Measurements from ENCODE around the gene ARSD. TPM values are rescaled to one million over a fixed set of nuclear protein-coding genes. Genes with fewer than 3 reads are reported as not detected.
"Not testable (repeated sequence)": the region's sequence is repeated elsewhere in the genome, so short reads cannot be mapped to it uniquely, and the experiment has no call there.

The ARSD gene
- total RNA-seq, 1 donor from 2014 or later = 35.3 TPM

DNA sequence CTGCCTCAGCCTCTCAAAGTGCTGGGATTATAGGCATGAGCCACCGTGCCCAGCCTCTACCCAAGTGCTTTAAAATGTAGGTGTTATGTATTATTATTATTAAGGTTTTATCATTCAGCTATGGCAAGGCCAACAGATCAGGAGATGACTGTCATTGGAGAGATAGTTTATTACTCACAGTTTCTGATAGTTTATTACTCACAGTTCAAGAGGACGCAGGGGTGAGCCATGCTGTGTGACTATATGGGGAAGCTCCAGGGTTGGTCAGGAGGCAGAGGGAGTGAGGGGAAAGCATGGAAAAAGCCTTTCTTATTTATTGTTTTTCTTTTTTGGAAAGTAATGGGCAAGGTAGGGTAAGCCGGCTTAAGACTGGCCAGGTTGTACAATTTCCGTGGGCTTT lies 25.4 kb upstream of the ARSD start:
- Mint-ChIP-seq H3K36me3 (ENCODE audit: low read depth) (peaks cover 8% of the 10 kb centered on the region), H3K27me3 (ENCODE audit: low read depth) (no peaks in the 10 kb centered on the region), H3K9me3 (ENCODE audit: low read depth) (peaks cover 3% of the 10 kb centered on the region), H3K4me1 (ENCODE audit: low read depth) (no peaks in the 10 kb centered on the region), H3K27ac (ENCODE audit: unreplicated experiment) (no peak overlapping the region), H3K4me3 (ENCODE audit: unreplicated experiment) (no peak overlapping the region)
- no peak for DNase-seq (ENCODE audit: low spot score)
- TF ChIP-seq, protein P1, sequence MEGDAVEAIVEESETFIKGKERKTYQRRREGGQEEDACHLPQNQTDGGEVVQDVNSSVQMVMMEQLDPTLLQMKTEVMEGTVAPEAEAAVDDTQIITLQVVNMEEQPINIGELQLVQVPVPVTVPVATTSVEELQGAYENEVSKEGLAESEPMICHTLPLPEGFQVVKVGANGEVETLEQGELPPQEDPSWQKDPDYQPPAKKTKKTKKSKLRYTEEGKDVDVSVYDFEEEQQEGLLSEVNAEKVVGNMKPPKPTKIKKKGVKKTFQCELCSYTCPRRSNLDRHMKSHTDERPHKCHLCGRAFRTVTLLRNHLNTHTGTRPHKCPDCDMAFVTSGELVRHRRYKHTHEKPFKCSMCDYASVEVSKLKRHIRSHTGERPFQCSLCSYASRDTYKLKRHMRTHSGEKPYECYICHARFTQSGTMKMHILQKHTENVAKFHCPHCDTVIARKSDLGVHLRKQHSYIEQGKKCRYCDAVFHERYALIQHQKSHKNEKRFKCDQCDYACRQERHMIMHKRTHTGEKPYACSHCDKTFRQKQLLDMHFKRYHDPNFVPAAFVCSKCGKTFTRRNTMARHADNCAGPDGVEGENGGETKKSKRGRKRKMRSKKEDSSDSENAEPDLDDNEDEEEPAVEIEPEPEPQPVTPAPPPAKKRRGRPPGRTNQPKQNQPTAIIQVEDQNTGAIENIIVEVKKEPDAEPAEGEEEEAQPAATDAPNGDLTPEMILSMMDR (IDR thresholded peaks at IDR 0.05) = no peak

DNA sequence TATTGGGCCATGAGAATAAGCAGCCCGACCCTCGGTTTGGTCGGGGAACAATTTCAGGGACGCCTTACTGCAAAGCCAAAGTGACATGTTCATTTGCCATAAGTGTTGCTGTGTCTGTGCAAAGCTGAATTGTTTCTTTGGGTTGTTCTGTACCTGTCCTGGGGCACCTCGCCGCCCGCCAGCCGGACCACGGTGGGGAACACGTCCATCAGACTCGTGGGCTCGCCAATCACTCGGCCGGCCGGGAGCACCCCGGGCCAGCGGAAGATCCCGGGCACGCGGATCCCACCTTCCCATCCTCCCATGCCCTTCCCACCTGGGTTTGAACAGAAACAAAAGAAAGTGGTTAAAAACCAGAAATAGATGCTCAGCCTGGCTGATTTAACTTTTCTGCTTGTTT lies 8.8 kb upstream of the ARSD start:
- H3K4me1 Mint-ChIP-seq (ENCODE audit: low read depth); H3K9me3 Mint-ChIP-seq (ENCODE audit: low read depth); DNase-seq (ENCODE audit: low spot score); H3K27me3 Mint-ChIP-seq (ENCODE audit: low read depth); H3K4me3 Mint-ChIP-seq (ENCODE audit: unreplicated experiment); H3K36me3 Mint-ChIP-seq (ENCODE audit: low read depth); H3K27ac Mint-ChIP-seq (ENCODE audit: unreplicated experiment): not testable (repeated sequence)

DNA sequence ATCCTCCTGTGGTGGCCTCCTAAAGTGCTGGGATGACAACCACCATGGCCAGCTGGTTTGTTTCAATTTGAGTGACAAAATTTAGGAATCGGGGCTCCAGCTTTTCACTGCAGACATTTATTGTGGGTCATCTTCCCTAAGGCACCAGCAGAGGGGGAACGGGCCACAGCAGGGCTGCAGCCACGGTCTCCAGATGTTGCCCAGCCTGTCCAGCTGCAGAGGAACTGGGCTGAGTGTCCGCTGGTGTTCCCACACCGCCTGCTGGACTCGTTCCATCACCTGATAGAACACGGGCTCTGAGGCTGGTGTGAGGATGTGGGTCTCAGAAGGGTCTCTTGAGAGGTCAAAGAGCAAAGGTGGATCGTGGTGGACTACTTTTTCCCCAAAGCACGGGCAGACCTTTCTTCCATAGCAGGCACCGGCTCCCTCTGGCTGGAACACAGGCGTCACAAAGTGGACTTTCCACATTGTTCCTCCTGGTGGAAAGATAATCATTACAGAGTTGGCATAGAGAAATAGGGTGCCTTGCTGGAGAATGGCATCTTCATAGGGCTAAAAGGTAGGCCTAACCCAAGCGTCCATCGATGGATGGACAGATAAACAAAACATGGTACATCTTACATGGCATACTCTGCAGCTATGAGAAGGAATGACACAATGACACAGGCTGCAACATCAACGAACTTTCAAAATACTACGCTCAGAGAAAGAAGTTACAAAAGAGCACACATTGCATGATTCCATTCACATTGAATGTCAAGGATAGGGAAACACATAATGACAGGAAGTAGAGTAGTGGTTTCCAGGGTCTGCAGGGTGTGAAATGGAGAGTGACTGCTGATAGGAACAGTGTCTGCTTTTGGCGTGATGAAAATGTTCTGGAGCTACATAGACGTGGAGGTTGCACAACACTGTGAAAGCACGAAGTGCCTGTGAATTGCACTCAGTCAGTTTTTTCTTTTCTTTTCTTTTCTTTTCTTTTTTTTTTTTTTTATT lies 5.9 kb upstream of the ARSD start:
- TF ChIP-seq, protein P1 (IDR thresholded peaks at IDR 0.05) = no peak
- H3K27ac Mint-ChIP-seq (ENCODE audit: unreplicated experiment) = no peak overlapping the region
- no peak for DNase-seq (ENCODE audit: low spot score)
- peaks cover 12% of the 10 kb centered on the region for H3K9me3 Mint-ChIP-seq (ENCODE audit: low read depth)
- H3K4me1 Mint-ChIP-seq (ENCODE audit: low read depth) = peaks cover 5% of the 10 kb centered on the region
- no peak overlapping the region for H3K4me3 Mint-ChIP-seq (ENCODE audit: unreplicated experiment)
- peaks cover 2% of the 10 kb centered on the region for H3K36me3 Mint-ChIP-seq (ENCODE audit: low read depth)
- no peaks in the 10 kb centered on the region for H3K27me3 Mint-ChIP-seq (ENCODE audit: low read depth)

DNA sequence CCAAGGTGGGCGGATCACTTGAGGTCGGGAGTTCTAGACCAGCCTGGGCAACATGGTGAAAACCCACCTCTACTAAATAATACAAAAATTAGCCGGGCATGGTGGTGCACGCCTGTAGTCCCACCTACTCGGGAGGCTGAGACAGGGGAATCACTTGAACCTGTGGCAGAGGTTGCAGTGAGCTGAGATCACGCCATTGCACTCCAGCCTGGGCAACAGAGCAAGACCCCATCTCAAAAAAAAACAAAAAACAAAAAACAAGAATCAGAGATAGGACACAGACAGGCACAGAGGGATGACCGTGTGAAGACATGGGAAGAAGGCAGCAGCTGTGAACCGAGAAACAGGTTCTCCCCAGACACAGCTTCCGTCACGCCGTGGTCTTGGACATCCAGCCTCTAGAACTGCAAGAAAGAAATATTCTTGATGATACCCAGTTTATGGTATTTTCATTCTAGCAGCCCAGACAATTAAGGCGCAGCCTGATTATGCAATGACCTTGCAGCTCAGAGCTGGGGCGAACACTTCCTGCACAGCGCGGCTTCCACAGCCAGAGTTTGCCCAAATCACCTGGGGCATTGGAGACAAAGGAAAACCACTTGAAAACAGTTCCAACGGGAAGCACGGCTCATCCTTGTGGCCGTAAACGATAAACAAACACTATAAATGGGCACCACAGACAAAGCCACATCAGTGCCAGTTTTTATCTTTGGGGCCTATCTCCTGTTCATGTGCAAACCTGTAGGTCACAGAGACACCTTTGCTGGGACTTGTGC lies 4.2 kb upstream of the ARSD start:
- Mint-ChIP-seq H3K27ac (ENCODE audit: unreplicated experiment) (no peak overlapping the region), H3K27me3 (ENCODE audit: low read depth) (no peaks in the 10 kb centered on the region), H3K9me3 (ENCODE audit: low read depth) (peaks cover 12% of the 10 kb centered on the region), H3K36me3 (ENCODE audit: low read depth) (peaks cover 2% of the 10 kb centered on the region), H3K4me1 (ENCODE audit: low read depth) (peaks cover 9% of the 10 kb centered on the region), H3K4me3 (ENCODE audit: unreplicated experiment) (no peak overlapping the region)
- DNase-seq (ENCODE audit: low spot score) = no peak
- TF ChIP-seq, protein P1 (IDR thresholded peaks at IDR 0.05) = no peak

DNA sequence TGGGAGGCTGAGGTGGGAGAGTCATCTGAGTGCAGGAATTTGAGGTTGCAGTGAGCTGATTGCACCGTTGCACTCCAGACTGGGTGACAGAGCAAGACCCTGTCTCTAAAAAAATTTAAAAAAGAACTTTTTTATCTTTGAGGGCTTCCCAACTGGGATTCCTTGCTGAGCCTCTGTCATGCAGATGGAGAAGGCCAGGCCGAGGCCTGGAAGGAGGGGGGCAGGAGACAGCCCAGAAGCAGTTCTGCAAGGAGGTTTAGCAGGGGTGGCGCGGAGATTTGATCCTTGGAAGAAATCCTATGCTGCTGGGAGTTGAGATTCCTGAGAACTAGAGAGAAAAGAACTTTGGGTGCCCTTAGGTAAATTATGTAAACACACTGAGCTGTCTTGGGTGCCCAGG lies 2.5 kb upstream of the ARSD start:
- no peak overlapping the region for H3K4me3 Mint-ChIP-seq (ENCODE audit: unreplicated experiment)
- no peak overlapping the region for H3K27ac Mint-ChIP-seq (ENCODE audit: unreplicated experiment)
- peaks cover 12% of the 10 kb centered on the region for H3K9me3 Mint-ChIP-seq (ENCODE audit: low read depth)
- no peak for DNase-seq (ENCODE audit: low spot score)
- peaks cover 2% of the 10 kb centered on the region for H3K36me3 Mint-ChIP-seq (ENCODE audit: low read depth)
- H3K27me3 Mint-ChIP-seq (ENCODE audit: low read depth) = no peaks in the 10 kb centered on the region
- TF ChIP-seq, protein P1 (IDR thresholded peaks at IDR 0.05) = no peak
- peaks cover 11% of the 10 kb centered on the region for H3K4me1 Mint-ChIP-seq (ENCODE audit: low read depth)

All from chondrocyte (in vitro differentiated cells).